Measurements from ENCODE around the gene GCLC. TPM values are rescaled to one million over a fixed set of nuclear protein-coding genes. Genes with fewer than 3 reads are reported as not detected.

The GCLC gene
- total RNA-seq, 1 donor from 2014 or later, result 16.8 TPM

- no peak for TF ChIP-seq CTCF (IDR thresholded peaks at IDR 0.05; ENCODE audit: insufficient read depth, low read length, poor library complexity, severe bottlenecking)
- Histone ChIP-seq H3K27me3 (ENCODE audit: control insufficient read depth, insufficient read depth, low read length) (no peaks in the 10 kb centered on the region), H3K36me3 (ENCODE audit: control insufficient read depth, insufficient read depth, low read length) (no peaks in the 10 kb centered on the region), H3K4me3 (ENCODE audit: low read depth, low read length) (no peak overlapping the region)
- DNase-seq (ENCODE audit: low read depth), result no peak
Measured at GRCh38 chr6:53587291-53587690, 42.4 kb upstream of the GCLC start.

DNA sequence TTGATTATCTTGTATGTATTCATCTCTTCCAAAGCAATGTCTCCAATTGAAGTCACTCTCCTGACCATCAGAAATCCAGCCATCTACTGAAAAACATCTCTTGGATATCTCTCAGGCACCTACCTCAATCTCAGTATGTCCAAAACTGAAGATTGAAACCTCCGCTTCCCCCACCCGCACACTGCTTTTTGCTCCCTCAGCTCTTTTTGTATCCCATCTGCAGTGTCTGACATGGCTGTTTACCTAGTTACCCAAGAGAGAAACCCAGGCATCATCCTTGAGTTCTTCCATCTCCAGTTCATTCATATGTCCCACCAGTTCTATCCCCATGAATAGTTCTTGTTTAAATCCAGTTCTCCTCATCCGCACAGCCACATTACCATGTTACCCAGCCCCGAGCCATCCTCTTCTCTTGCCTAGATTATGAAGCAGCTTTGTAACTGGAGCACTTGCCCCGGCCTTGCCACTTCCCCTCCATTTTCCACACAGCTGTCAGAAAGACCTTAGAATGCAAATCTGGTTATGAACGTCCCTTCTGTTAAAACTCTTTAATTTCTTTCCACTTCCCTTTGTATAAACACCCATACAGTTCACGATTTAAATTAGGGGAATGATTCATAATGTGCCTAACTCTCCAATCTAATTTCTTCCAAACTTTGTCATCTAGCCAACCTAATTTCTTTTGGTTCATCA is 40.5 kb upstream of the GCLC start:
- no peaks in the 10 kb centered on the region for H3K27me3 ChIP-seq (ENCODE audit: control insufficient read depth, insufficient read depth, low read length)
- no peak for DNase-seq (ENCODE audit: low read depth)
- no peak for TF ChIP-seq CTCF (IDR thresholded peaks at IDR 0.05; ENCODE audit: insufficient read depth, low read length, poor library complexity, severe bottlenecking)
- no peak overlapping the region for H3K4me3 ChIP-seq (ENCODE audit: low read depth, low read length)
- H3K36me3 ChIP-seq (ENCODE audit: control insufficient read depth, insufficient read depth, low read length), result no peaks in the 10 kb centered on the region

GRCh38 chr6:53584726-53585125 is 39.8 kb upstream of the GCLC start:
- no peak for TF ChIP-seq CTCF (IDR thresholded peaks at IDR 0.05; ENCODE audit: insufficient read depth, low read length, poor library complexity, severe bottlenecking)
- no peak overlapping the region for H3K4me3 ChIP-seq (ENCODE audit: low read depth, low read length)
- H3K36me3 ChIP-seq (ENCODE audit: control insufficient read depth, insufficient read depth, low read length), result no peaks in the 10 kb centered on the region
- no peaks in the 10 kb centered on the region for H3K27me3 ChIP-seq (ENCODE audit: control insufficient read depth, insufficient read depth, low read length)
- no peak for DNase-seq (ENCODE audit: low read depth)

- Histone ChIP-seq H3K36me3 (ENCODE audit: control insufficient read depth, insufficient read depth, low read length) (no peaks in the 10 kb centered on the region), H3K27me3 (ENCODE audit: control insufficient read depth, insufficient read depth, low read length) (no peaks in the 10 kb centered on the region), H3K4me3 (ENCODE audit: low read depth, low read length) (no peak overlapping the region)
- TF ChIP-seq CTCF (IDR thresholded peaks at IDR 0.05; ENCODE audit: insufficient read depth, low read length, poor library complexity, severe bottlenecking), result no peak
- no peak for DNase-seq (ENCODE audit: low read depth)
Measured at GRCh38 chr6:53583451-53583850, 38.5 kb upstream of the GCLC start.

GRCh38 chr6:53582963-53583362 is 38.1 kb upstream of the GCLC start:
- no peak for TF ChIP-seq CTCF (IDR thresholded peaks at IDR 0.05; ENCODE audit: insufficient read depth, low read length, poor library complexity, severe bottlenecking)
- Histone ChIP-seq H3K36me3 (ENCODE audit: control insufficient read depth, insufficient read depth, low read length) (no peaks in the 10 kb centered on the region), H3K27me3 (ENCODE audit: control insufficient read depth, insufficient read depth, low read length) (no peaks in the 10 kb centered on the region), H3K4me3 (ENCODE audit: low read depth, low read length) (no peak overlapping the region)
- DNase-seq (ENCODE audit: low read depth), result no peak

- no peaks in the 10 kb centered on the region for H3K36me3 ChIP-seq (ENCODE audit: control insufficient read depth, insufficient read depth, low read length)
- no peaks in the 10 kb centered on the region for H3K27me3 ChIP-seq (ENCODE audit: control insufficient read depth, insufficient read depth, low read length)
- no peak overlapping the region for H3K4me3 ChIP-seq (ENCODE audit: low read depth, low read length)
- no peak for DNase-seq (ENCODE audit: low read depth)
- TF ChIP-seq CTCF (IDR thresholded peaks at IDR 0.05; ENCODE audit: insufficient read depth, low read length, poor library complexity, severe bottlenecking), result no peak
Measured at GRCh38 chr6:53581856-53582255, 37.0 kb upstream of the GCLC start.
